ENCODE measurements around the gene BDKRB2.

The BDKRB2 gene

DNA sequence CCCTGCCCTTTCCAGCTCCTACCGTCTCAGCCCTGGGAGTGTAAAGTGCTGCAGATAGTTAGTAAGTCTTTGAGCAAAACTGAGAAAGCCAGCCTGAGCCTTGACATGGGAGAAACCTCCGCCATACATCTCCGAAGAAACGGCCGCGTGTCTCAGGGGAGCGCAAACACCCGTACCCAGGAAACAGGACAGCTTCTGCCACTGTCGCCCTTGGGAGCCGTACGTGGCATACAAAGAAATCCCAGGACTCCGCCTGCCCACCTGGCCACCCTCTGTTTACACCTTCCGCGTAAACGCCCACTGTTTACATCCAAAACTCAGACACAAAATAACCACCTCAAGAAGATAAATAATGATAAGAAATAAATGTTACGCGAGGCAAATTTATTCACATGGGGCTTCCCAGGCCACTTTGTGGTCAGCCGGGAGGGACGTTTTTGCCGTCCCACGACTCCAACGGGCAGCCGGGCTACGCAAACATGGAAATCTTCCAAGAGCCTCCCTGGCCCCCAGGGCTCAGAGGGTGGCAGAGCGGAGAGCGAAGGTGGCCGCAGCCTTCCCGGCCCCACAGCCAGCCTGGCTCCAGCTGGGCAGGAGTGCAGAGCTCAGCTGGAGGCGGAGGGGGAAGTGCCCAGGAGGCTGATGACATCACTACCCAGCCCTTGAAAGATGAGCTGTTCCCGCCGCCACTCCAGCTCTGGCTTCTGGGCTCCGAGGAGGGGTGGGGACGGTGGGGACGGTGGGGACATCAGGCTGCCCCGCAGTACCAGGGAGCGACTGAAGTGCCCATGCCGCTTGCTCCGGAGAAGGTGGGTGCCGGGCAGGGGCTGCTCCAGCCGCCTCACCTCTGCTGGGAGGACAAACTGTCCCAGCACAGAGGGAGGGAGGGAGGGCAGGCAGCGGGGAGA, at the start of gene BDKRB2:
TSS of gene BDKRB2 (plus strand) at position 689 of the 908 bp plus-strand sequence. CDS start 32,269 bp downstream, outside the sequence.
- DNase-seq (ENCODE audit: low read depth) = peak; percentile 79

DNA sequence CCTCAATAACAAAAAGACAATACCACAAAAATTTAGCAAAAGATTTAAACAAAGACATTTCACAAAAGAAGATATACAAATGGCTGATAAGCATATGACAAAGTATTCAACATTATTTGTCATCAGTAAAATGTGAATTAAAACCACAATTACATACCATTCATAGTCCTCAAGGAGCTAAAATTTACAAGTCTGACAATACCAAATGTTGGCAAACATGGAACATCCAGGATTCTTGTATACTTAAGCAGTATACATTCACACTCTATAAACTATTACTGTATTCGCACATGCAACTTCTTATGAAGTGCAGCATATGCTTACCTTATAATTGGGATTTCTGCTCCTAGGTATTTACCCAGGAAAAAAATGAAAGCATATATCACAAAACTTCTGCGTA, 49.7 kb upstream of the BDKRB2 start:
- no peak for DNase-seq (ENCODE audit: low read depth)

DNA sequence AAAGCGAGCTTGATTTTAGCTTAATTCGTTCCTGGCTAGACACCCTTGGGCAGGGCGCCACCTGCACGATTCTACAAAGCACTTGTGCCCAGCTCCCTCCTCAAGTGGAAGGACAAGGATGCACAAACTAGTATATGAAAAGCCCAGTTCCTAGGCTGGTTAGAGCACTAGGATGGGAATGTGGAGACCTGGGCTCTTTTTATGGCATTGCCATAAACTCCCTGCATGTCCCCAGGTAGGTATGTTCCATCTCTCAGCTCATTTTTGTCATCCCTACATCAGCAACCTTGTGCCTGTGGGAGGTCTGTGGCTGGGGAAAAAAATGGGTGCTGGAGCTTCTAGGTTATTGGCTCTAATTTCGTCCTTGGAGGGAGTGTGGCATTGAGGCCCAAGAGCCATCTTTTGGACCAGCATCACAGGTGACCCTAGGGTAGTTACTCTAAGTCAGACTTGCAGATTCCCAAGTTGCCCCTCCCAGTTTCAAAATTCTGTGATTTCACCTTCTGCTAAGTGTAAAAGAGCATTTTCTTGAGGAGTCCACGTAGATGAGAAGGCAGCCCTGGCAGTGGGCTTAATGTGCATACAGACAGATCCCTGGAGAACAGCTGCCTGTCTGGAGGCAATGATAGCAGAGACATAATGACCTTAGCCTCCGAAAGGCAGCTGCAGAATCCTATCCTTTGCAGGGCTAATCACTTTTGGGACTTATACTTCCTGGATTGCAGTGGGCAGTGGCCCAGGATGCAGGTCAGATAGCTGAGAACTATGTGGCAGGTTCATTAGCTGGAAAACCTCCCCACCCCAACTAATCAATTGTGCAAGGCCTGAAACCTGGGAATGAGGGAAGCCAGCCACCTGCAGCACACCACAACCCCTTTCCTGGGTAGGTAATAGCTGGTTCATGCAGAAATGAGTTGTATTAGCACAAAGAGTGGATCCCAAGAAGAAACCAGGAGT, 47.6 kb upstream of the BDKRB2 start:
- no peak for DNase-seq (ENCODE audit: low read depth)

DNA sequence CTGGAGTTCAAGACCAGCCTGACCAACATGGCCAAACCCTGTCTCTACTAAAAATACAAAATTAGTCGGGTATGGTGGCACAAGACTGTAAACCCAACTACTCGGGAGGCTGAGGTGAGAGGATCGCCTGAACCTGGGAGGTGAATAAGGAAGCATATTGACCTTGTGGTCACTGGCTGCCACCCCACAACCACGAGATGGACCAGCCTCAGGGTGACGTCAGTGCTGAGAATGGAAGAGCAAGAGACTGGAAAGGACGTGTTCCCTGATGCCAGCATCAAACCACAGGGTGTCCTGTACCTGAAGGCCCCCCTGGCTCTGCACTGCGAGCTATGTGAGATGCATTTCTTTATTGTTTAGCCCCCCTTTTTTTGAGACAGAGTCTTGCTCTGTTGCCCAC, 45.9 kb upstream of the BDKRB2 start:
- DNase-seq (ENCODE audit: low read depth) = no peak

DNA sequence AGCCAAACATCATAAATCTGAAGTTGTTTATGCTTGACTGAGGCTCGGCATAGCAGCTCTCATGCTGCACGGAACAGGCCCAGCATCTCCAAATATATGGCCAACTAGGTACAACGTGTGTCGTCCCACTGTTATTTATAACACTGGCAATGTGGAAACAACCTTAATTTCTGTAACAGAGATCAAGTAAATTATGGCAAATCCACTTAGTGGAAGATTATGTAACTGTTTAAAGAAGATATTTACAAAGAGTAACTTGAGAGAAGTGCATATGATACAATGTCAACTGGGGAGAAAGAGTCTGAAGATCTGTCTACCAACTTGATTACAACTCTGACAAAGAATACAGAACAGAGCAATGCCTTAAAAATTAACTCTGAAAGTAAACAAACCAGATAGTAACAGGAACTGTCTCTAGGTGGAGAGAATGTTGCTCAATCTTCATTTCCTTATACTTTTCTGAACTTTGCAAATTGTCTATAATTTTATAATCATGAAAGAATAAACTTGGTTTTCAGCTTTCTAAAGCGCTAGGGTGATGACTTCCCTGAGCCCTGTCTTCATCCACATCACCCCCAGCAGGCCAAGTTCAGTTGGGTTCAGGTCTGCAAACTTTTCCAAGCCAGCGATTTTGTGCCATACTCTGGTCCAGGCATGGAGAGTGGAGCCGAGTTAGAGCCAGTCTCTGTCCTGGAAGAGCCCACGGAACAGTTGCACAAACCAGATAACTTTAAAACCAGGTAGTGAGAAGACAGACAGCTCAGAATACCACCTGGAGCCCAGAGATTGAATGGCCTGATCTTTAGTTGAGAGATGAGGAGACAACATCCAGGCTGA, 44.3 kb upstream of the BDKRB2 start:
- peak; percentile 27 for DNase-seq (ENCODE audit: low read depth)

DNA sequence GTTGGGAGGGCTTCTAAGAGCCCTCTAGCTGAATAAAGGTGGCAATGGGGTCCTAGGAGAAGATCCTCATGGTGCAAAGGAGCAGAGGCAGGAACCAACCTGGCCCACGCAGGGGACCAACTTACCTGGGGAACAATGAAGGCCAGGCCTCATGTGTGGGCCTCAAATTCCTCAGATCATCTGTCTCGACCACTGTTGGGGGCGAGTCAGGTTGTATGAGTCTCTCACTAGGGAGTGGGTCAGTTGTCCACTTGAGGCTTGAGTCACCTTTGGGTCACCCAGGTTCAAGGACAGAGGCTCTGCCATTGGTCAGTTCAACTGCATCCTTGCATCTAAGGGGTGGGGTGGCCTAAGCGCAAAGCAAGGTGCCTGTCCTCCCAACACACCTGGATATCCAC, 43.7 kb upstream of the BDKRB2 start:
- no peak for DNase-seq (ENCODE audit: low read depth)

DNA sequence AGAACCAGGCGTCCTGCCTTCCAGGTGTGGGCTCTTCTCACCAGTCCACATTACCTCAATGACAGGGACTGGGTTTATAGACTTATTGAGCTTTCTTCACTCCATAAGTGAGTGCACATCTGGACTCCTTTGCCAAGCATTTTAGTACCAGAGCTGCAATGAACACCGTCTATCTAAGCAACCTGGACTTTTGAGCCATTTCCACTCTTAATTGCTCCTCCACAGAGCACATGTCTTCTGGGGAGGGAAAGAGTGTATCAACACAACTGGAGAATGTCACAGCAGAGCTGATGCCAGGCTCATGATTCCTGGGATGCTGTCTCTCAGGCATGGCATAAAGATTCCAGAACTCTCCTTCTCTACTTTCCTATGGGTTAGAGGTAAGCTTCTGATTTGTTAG, 43.0 kb upstream of the BDKRB2 start:
- DNase-seq (ENCODE audit: low read depth) = no peak

DNA sequence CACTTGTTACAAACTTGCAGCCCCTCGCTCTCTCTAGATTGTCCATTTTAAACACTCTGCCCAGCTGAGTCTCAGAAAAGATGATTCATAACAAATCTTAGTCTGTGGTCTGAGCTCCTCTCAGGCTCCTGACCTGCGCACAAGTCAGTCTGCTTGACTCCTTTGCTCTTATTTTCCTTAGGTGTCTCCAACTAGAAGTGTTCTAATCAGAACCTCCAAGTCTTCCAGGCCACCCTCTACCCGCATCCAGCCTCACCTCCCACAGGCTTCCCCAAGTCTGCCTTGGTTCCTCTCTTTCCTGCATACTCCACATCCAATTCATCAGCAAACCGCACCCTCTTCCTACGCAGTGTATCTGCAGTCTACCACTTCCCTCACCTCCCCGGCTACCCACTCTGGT, 42.4 kb upstream of the BDKRB2 start:
- peak; percentile 47 for DNase-seq (ENCODE audit: low read depth)

DNA sequence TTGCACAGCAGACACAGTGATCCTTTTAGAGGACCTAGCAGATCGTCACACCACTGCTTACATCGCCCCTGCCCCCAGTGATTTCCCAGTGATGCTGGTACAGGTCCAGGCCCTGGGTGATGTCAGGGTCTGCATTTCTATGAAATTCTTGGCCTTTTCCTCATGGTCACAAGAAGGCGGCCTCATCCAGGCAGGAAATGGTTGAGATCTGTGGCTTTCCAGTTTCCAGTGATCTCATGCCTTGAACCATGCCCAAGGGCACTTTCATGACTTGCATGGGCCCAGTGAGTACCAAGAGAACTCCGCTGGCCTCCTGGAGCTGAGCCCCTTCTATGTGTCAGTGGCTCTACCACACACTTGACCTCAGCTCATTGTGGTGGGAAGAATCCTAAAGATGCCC, 41.9 kb upstream of the BDKRB2 start:
- peak; percentile 29 for DNase-seq (ENCODE audit: low read depth)

DNA sequence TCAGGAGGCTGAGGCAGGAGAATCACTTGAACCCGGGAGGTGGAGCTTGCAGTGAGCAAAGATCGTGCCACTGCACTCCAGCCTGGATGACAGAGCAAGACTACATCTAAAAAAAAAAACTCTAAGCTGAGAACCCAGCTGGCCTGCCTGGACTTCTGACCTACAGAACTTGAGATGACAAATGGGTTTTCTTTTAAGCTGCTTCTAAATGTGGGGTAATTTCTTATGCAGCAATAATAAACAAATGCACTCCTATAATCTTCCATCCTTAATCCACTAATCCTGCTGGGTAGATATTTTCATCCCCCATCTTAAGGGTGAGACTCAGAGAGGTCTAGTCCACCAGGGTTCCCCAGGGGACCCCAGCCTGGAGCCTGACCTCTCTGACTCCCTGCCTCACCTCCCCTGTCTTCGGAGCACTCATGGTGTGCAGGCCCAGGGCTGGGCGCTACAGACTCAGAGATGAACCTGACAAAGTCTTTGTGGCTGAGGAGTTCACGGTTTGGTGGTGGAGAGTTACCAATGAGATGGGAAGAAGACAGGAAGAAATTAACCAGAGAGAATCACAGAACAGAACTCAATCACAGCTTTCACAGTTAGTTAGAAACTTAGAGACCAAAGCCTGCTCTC, 39.7 kb upstream of the BDKRB2 start:
- peak; percentile 75 for DNase-seq (ENCODE audit: low read depth)

DNA sequence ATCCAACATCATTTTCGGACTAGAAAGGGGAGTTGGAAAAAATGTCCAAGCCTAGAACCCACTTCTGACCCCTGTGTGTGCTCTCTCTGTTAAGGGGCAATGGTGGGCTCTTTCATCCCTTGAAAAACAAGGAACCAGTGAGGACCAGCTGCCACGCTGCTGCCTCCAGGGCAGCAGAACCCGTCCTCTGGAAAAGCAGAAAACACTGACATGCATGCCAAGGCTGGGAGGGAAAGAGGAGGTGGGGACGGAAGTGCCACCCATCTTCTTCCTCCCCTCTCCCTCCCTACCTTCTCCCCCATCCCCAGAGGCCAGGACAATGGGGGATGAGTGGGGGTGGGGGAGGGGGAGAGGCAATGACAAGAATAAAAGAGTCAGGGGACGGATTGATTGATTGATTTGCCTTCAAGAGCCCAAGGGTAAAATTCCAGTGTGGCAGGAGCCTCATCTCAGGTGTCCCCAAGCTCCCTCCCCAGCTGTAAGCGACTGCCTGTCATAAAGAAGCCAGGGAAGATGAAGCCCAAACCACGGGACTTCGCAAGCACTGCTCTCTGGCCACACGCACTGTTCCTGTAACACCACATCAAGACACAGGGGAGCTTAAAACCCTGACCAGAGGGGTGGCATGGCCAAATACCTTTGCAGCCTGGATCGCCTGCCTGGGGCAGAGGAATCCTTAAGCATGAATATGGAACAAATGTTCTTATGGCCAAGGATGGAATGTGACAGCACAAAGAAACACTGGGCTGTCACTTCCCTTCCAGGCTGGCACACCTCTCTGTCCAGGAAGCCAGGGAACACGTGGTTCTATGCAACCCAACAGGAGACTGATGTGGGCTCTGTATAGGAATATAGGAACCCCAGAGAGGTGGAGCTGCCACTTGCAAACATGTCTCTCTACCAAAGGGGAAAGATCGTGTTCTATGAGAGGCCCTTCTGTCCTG, 38.9 kb upstream of the BDKRB2 start:
- no peak for DNase-seq (ENCODE audit: low read depth)

DNA sequence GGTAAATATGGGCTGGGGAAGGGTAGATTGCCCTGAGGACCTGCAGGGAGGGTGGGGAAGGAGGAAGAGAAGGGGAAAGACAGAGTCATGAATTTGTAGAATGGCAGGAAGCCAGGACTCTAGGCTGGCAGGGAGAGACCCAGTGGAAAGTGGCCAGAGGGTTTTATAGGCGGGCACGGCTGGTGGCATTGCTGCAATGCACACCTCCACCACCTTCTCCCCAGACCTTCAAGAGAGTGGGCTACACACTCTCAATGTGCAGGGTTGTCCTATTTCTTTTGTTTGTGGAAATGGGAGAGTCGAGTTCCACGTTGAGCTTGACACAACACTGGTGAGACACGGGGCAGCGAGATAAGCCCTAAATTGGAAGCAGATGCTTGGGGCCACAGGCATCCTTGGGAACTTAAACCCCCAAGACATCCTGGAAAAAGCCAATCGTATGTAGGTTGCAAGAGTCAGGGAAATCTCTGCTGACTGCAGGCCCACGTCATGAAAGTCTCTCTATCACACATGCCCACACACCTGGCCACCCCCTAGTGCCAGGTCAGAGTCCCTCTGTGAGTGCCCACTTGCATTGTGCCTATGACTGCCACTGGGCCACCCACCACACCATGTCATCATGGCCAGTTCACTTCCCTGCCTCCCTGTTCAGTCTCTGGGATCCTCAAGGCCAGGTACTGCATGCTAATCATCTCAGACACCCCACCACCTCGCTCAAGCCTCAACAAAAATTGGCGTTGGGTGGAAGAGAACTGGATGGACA, 38.0 kb upstream of the BDKRB2 start:
- DNase-seq (ENCODE audit: low read depth) = no peak

DNA sequence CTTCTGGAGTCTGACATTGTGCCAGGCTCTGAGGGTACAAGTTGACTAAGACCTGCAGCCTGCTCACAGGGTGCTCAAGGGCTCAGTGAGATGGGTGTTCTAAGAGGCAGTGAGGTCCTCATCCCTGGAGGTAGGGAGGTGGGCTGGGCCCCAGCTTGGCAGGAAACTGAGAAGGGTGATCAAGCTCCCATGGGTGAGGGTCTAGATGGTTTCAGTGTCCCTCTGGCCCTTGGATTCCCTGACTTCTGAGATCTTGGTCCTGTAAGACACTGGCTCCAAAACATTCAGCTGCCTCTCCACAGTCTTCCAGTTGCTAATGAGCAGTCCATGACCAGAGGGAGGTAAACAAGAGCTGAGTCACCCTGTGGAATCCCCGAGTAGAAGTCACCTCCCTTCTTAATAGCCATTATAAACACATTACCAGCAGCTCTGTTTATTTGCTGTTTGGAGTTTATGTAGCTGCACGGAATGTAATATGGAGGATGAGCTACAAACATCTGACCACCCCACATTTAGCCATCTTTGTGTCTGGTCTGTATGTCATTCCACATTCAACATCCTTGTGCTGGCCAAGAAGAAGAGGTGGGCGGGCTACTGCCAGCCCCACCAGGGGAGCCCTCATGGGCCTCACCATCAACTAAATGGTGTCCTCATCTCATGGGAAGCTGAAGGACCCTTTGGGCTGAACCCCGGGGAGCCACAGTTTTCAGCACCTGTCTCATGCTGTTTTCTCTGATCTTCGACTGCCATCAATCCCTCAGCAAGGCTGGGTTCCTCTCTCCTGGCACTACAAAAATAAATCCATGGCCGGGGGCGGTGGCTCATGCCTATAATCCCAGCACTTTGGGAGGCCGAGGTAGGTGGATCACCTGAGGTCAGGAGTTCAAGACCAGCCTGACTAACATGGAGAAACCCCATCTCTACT, 37.2 kb upstream of the BDKRB2 start:
- peak; percentile 91 for DNase-seq (ENCODE audit: low read depth)

DNA sequence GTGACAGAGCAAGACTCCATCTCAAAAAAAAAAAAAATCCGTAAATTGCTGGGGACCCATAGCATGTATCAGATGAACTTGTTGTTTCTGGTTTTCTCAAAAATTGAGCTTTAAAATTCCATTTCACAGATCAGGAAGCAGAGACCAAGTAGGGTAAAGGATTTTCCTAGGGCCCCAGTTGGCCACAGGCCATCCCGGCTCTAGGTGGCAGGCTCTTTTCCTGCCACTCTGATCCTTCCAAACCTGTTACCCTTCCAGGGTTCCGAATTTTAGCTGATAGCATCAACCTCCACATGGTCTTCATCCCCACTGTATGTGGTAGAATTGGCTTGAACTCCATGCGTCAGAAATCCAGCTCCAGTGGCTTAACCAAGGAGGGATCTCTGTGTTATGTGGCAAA, 36.1 kb upstream of the BDKRB2 start:
- DNase-seq (ENCODE audit: low read depth) = no peak

DNA sequence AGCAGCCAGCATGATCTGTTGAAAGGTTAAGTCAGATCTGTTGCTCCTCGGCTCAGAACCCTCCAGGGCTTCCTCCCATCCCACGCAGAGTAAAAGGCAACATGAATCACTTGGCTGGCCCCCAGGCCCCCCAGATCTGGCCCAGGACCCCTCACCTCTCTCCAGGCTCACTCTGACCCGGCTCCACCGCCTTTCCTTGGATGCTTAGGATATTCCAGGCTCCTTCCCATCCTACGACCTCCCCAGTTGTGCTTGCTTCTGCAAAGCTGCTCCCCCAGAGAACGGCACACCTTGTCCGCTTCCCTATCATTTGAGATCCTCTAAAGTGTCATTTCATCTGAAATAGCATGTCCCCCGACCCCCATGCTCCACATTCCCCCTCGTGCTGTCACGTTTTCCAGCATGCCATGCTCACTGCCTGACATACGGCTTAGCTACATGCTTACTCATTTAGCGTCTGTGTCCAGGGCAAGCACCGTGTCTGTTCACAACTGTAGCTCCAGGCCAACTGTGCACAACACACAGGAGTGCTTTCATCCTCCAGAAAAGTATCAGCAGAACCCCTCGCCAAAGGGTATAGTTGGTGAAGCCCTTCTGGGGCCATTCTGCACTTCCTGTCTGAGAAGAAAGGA, 33.6 kb upstream of the BDKRB2 start:
- DNase-seq (ENCODE audit: low read depth) = no peak

DNA sequence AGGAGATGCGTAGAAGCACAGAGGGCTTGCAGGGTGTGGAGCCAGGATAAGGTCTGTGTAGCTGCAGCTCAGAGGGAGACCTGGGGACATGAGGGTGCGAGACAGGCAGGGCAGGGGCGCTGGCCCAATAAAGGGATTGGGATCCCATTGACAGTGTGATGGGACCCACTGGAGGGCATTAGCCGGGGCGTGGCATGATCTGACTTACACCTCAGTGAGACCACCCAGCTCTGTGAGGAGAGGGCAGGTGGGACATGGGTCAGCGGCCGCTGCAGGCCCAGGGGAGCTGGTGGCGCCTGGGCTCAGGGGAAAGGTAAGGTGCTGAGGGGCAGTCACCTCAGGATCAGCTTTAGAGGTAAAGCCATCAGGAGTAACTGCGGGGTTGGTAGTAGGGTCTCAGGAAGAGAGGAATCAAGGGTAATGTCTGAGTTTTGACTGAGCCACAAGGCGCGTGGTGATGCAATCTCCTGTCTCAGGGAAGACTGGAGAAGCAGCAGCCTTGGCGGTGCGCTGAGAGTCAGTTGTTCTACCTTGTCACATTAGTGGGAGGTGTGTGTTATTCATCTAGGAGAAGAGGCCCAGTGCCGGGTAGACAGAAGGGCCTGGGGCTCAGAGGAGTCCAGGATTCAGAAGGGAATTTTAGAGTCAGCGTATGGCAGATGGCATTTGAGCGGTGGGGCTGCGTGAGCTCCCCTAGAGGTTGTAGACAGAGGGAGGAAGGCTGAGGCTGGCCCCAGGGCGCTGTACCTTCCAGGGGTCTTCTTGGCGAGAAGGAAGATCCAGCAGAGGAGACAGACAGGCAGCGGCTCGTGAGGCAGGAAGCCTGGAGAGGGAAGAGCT, 30.8 kb upstream of the BDKRB2 start:
- DNase-seq (ENCODE audit: low read depth) = no peak

DNA sequence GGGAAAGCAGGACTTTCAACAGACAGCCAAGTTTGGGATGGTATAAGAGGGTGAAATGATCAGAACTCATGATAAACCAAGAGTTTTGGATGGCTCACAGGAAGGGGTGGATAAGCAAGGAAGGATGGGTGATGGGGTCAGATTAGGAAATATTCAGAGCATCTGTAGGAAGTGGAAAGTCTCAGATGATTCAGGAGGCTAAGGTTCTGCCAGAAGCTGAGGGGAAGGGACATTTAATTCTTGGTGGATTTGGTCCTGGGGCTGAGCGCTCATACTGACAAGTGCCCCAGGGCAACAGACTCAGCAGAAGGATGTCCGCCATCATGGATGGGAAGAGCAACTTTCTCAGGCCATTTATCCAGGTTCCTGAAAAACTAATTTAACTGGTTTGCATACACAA, 28.4 kb upstream of the BDKRB2 start:
- no peak for DNase-seq (ENCODE audit: low read depth)

All from amniotic epithelial cell (primary cell).